ENCODE results near the gene INSC. TPM values are rescaled to one million over a fixed set of nuclear protein-coding genes. Genes with fewer than 3 reads are reported as not detected.

Gene INSC
- total and polyA plus RNA-seq, 2 experiments from 2014 or later = 0.97 to 1.5 TPM

DNA sequence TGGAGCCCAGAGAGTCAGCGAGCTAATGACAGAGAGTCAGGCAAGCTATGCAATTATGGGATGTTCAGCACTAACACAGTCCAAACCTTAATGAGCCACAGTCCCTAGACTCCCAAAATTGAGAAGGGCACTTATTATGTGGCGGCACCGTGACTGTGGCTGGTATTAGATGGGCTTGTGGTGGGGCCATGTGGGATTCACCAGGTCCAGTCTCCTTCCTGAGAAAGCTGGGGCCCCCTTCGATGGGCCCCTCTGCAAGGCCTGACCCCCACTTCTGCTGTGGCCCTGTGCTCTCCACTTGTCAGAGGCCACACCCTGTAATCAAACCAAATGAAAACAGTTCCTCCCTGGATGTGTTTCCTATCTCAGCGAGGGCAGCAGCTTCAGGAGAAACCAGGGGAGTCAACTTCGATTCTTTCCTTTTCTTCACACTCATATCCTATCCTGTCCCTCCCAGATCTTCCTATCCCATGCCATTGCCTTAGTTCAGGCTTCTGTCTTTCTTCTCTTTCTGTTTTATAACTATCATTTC, 42.9 kb downstream of the INSC start (continued):
- TF ChIP-seq REST (IDR thresholded peaks at IDR 0.05; ENCODE audit: unreplicated experiment) (no peak), ZNF331 (CRISPR knock-in tag; IDR thresholded peaks at IDR 0.05; ENCODE audit: low read depth) (no peak), EZH2 (IDR thresholded peaks at IDR 0.05; ENCODE audit: low read depth, unreplicated experiment) (no peak), ZNF114 (CRISPR knock-in tag; IDR thresholded peaks at IDR 0.05) (no peak), JUNB (IDR thresholded peaks at IDR 0.05; ENCODE audit: unreplicated experiment) (no peak), CTCF (conservative IDR thresholded peaks at IDR 0.05; ENCODE audit: low read depth in 2 of 2) (no peak), CREB1 (CRISPR knock-in tag; IDR thresholded peaks at IDR 0.05; ENCODE audit: low read depth) (no peak), EZH2phosphoT487 (IDR thresholded peaks at IDR 0.05; ENCODE audit: unreplicated experiment) (no peak), POLR2AphosphoS5 (IDR thresholded peaks at IDR 0.05; ENCODE audit: low read depth) (no peak), NANOG (IDR thresholded peaks at IDR 0.05; ENCODE audit: borderline replicate concordance) (no peak), STAT1 (IDR thresholded peaks at IDR 0.05; ENCODE audit: unreplicated experiment) (no peak), ETS1 (IDR thresholded peaks at IDR 0.05) (no peak)

GRCh38 chr11:15158351-15159015, 43.8 kb downstream of the INSC start:
- ATAC-seq (no peak), DNase-seq (ENCODE audit: low spot score) (no peak)
- Histone ChIP-seq H3K4me2 (no peak overlapping the region), H3K36me3 (ENCODE audit: insufficient read depth) (no peaks in the 10 kb centered on the region), H3F3A (replicated peaks; ENCODE audit: low read depth) (no peaks in the 10 kb centered on the region), H3K27ac (ENCODE audit: low read depth) (no peak overlapping the region), H3K79me2 (replicated peaks; ENCODE audit: insufficient read depth) (no peaks in the 10 kb centered on the region), H3K4me1 (ENCODE audit: insufficient read depth) (no peaks in the 10 kb centered on the region), H3K9me2 (ENCODE audit: insufficient read depth) (no peaks in the 10 kb centered on the region), H3K4me3 (no peak overlapping the region), H3K27me3 (ENCODE audit: insufficient read depth) (no peaks in the 10 kb centered on the region), H2AFZ (no peak overlapping the region), H4K20me1 (replicated peaks; ENCODE audit: insufficient read depth) (no peaks in the 10 kb centered on the region)
- H3K4me1 Mint-ChIP-seq = no peaks in the 10 kb centered on the region
- H3K36me3 Mint-ChIP-seq (ENCODE audit: low read depth) = no peaks in the 10 kb centered on the region
- no peak overlapping the region for H3K4me3 Mint-ChIP-seq
- H3K9me3 Mint-ChIP-seq = no peaks in the 10 kb centered on the region
- peaks cover 3% of the 10 kb centered on the region for H3K27me3 Mint-ChIP-seq (ENCODE audit: insufficient read depth, low read depth, poor library complexity)
- no peak overlapping the region for H3K27ac Mint-ChIP-seq
- TF ChIP-seq JUNB (IDR thresholded peaks at IDR 0.05; ENCODE audit: unreplicated experiment) (no peak), EZH2phosphoT487 (IDR thresholded peaks at IDR 0.05; ENCODE audit: unreplicated experiment) (no peak), ZNF331 (CRISPR knock-in tag; IDR thresholded peaks at IDR 0.05; ENCODE audit: low read depth) (no peak), POLR2AphosphoS5 (IDR thresholded peaks at IDR 0.05; ENCODE audit: low read depth) (no peak), ZNF114 (CRISPR knock-in tag; IDR thresholded peaks at IDR 0.05) (no peak), REST (IDR thresholded peaks at IDR 0.05; ENCODE audit: unreplicated experiment) (no peak)

All from GM23338 (cell line).